Nephron (organoid): ENCODE results near the gene WNT9A.

ENCODE experiments used
- H3K27ac Mint-ChIP-seq, 3 experiments: 2 replicates each; pipeline ENCODE4 v1.8.0; 2020; ENCODE audit warnings: mixed read lengths in 3 of 3, mild to moderate bottlenecking in 2 of 3, moderate library complexity in 1 of 3
- H3K27me3 Mint-ChIP-seq: 2 replicates; pipeline ENCODE4 v1.8.0; 2021; ENCODE audit warnings: low read depth, mild to moderate bottlenecking, moderate library complexity, mixed read lengths
- H3K36me3 Mint-ChIP-seq: 2 replicates; pipeline ENCODE4 v1.8.0; 2020; ENCODE audit warnings: low read depth, mixed read lengths
- H3K4me1 Mint-ChIP-seq: 2 replicates; pipeline ENCODE4 v1.8.0; 2020; ENCODE audit warnings: mixed read lengths
- H3K4me3 Mint-ChIP-seq, 3 experiments: 2 replicates each; pipeline ENCODE4 v1.8.0; 2020; ENCODE audit warnings: mild to moderate bottlenecking in 3 of 3, mixed read lengths in 3 of 3, moderate library complexity in 2 of 3
- H3K9me3 Mint-ChIP-seq: 2 replicates; pipeline ENCODE4 v1.8.0; 2020; ENCODE audit warnings: mixed read lengths
- CTCF ChIP-seq, 3 experiments: fragments of 200-600 bp; sonication (generic); IDR thresholded peaks; one replicate each; pipeline ENCODE4 v1.5.0; 2021; ENCODE audit warnings: antibody characterized with exemption in 3 of 3; ENCODE audit not compliant: unreplicated experiment in 3 of 3

Gene WNT9A

GRCh38 chr1:227946624-227947385 is 927 bp downstream of the WNT9A start:
- no peak overlapping the region for H3K27ac Mint-ChIP-seq
- peak; percentile 83 to 98 (median 93) for TF ChIP-seq CTCF (IDR thresholded peaks at IDR 0.05; ENCODE audit: unreplicated experiment in 3 of 3)
- no peaks in the 10 kb centered on the region for H3K9me3 Mint-ChIP-seq
- H3K27me3 Mint-ChIP-seq: peaks cover 19% of the 10 kb centered on the region
- peak overlapping the region; percentile 82 to 92 (median 89) for H3K4me3 Mint-ChIP-seq
- no peaks in the 10 kb centered on the region for H3K36me3 Mint-ChIP-seq
- H3K4me1 Mint-ChIP-seq: peaks cover 27% of the 10 kb centered on the region

- no peaks in the 10 kb centered on the region for H3K9me3 Mint-ChIP-seq
- no peak for TF ChIP-seq CTCF (IDR thresholded peaks at IDR 0.05; ENCODE audit: unreplicated experiment in 3 of 3)
- H3K27me3 Mint-ChIP-seq: peaks cover 16% of the 10 kb centered on the region
- peak overlapping the region; percentile 80 to 90 (median 85) for H3K4me3 Mint-ChIP-seq
- peaks cover 30% of the 10 kb centered on the region for H3K4me1 Mint-ChIP-seq
- H3K36me3 Mint-ChIP-seq: no peaks in the 10 kb centered on the region
- peak overlapping the region; percentile 44 to 53 (median 51) for H3K27ac Mint-ChIP-seq
These were observed 1.7 kb downstream of the WNT9A start for GRCh38 chr1:227945891-227946623.

GRCh38 chr1:227944931-227945890 is 2.5 kb downstream of the WNT9A start:
- H3K36me3 Mint-ChIP-seq: no peaks in the 10 kb centered on the region
- peak overlapping the region; percentile 80 to 90 (median 85) for H3K4me3 Mint-ChIP-seq
- H3K27ac Mint-ChIP-seq: peak overlapping the region in 1 of 3 experiments; percentile 53
- TF ChIP-seq CTCF (IDR thresholded peaks at IDR 0.05; ENCODE audit: unreplicated experiment in 3 of 3): no peak
- peaks cover 13% of the 10 kb centered on the region for H3K27me3 Mint-ChIP-seq
- no peaks in the 10 kb centered on the region for H3K9me3 Mint-ChIP-seq
- peaks cover 32% of the 10 kb centered on the region for H3K4me1 Mint-ChIP-seq

GRCh38 chr1:227944090-227944930 is 3.4 kb downstream of the WNT9A start:
- no peaks in the 10 kb centered on the region for H3K36me3 Mint-ChIP-seq
- peaks cover 32% of the 10 kb centered on the region for H3K4me1 Mint-ChIP-seq
- H3K27me3 Mint-ChIP-seq: peaks cover 13% of the 10 kb centered on the region
- peak overlapping the region; percentile 51 to 75 (median 61) for H3K4me3 Mint-ChIP-seq
- peak overlapping the region; percentile 39 to 72 (median 66) for H3K27ac Mint-ChIP-seq
- H3K9me3 Mint-ChIP-seq: no peaks in the 10 kb centered on the region
- TF ChIP-seq CTCF (IDR thresholded peaks at IDR 0.05; ENCODE audit: unreplicated experiment in 3 of 3): no peak
